ENCODE results near the gene ADAMTS18. TPM values are rescaled to one million over a fixed set of nuclear protein-coding genes. Genes with fewer than 3 reads are reported as not detected.

ADAMTS18 gene
- polyA plus RNA-seq, 3 donors from 2014 or later, result not detected

DNA sequence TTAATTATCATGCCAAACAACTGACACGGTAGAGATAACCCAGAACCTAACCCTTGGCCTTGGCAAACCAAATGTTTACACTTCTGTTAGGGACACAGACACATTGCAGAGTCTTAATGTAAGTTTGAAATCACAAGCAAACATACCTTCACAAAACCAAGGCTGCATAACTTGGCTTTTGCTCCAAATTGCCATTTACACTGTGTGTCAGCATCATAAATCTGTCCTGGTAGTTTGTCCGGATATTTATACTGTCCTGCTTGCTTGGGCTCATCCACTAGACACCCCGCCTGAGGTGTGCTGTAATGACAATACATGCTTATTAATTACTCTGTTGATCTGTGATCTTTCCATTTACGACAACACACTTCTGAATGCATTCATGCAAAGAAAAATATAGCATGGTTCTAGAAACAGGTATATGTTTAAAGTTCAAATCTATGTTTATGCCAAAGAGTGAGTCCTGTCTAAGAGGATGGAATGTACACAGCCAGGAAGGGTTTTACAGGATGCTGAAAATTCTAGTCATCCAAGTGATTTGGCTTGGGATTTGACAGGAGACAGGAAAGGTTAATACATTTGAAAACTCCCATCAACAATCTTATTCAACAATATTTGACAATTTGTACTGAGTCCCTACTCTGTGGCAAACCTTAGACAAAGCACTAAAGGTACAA lies 81.1 kb downstream of the ADAMTS18 start:
- H3K36me3 Mint-ChIP-seq, result no peaks in the 10 kb centered on the region
- H3K27me3 Mint-ChIP-seq (ENCODE audit: low read depth in 3 of 3), result peaks cover 0 to 2% (median 1%) of the 10 kb centered on the region in 3 donors
- H3K4me1 Mint-ChIP-seq, result no peaks in the 10 kb centered on the region
- no peaks in the 10 kb centered on the region for H3K9me3 Mint-ChIP-seq
- DNase-seq, result no peak
- no peak overlapping the region for H3K4me3 Mint-ChIP-seq
- H3K27ac Mint-ChIP-seq, result no peak overlapping the region

DNA sequence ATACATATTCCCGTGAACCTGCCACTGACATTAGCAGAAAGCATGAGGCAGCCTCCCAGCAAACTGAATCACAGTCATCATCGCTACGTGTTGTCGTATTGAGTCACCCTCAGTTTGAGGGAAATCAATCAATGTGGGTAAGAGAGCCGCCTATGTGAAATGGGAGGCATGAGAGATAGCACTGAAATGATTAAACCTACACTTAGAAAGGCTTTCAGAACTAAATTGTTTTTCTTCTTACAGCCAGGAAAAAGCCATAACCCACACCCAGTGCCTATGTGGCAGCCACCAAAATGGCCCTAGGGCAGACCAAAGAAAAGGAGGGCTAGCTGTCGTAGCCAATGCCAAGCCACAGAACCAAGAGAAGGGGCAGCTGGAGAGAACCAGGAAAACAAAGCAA lies 90.5 kb downstream of the ADAMTS18 start:
- Mint-ChIP-seq H3K4me3 (no peak overlapping the region), H3K27ac (no peak overlapping the region), H3K9me3 (peaks cover 0 to 1% (median 0%) of the 10 kb centered on the region in 6 donors), H3K4me1 (peaks cover 0 to 3% of the 10 kb centered on the region in 2 donors), H3K36me3 (peaks cover 0 to 3% (median 0%) of the 10 kb centered on the region in 3 donors), H3K27me3 (ENCODE audit: low read depth in 3 of 3) (peaks cover 0 to 3% (median 1%) of the 10 kb centered on the region in 3 donors)
- no peak for DNase-seq

DNA sequence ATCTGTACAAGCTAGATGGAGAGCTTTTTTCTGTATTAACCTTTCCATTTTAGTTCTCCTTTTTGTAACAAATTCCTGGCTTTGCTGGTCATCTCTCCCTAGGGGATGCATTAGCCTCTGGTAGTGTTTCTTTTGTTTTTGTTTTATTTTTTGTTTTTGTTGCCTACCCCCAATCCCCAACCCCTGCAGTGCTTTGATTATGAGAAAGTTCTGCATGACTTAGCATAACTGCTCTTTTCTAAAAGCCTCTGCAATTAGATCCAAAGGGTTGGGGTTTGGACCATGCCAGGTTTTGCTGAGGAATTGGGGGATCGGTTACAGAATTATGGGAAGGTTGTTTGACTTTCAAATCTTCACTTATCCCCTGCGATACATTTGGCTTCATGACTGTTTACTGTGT lies 98.2 kb downstream of the ADAMTS18 start:
- no peak overlapping the region for H3K4me3 Mint-ChIP-seq
- H3K27me3 Mint-ChIP-seq (ENCODE audit: low read depth in 3 of 3), result peaks cover 0 to 3% (median 0%) of the 10 kb centered on the region in 3 donors
- no peaks in the 10 kb centered on the region for H3K9me3 Mint-ChIP-seq
- no peak for DNase-seq
- H3K4me1 Mint-ChIP-seq, result peaks cover 0 to 3% of the 10 kb centered on the region in 2 donors
- H3K36me3 Mint-ChIP-seq, result no peaks in the 10 kb centered on the region
- no peak overlapping the region for H3K27ac Mint-ChIP-seq

DNA sequence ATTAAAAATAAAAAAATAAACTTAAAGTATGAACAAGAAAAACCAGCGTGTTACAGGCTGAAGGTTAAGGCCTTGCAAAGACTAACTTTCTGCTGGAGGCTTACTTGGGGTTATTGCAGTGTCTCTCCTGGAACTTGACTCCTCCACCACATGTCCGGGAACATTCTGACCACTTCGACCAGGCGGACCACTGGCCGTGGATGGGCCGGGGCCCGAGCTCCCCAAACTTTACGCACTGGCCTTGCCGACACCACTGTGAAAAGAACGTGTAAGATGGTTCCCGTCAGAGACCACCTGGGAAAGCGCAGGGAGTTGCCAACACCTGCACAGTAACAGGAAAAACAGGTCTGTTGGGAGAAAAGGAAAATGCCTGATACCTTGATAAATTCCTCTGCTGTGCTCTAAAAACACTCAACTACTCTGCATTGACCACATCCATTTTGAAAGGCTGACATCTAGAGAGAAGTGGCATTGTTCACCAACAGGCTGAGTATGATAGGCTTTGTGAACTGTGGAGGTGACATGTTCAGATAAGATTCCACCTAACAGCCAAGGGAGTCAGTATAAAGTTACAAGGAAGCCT lies 99.1 kb downstream of the ADAMTS18 start:
- Mint-ChIP-seq H3K27me3 (ENCODE audit: low read depth in 3 of 3) (peaks cover 0 to 3% (median under 1%) of the 10 kb centered on the region in 3 donors), H3K4me3 (no peak overlapping the region), H3K27ac (no peak overlapping the region), H3K36me3 (no peaks in the 10 kb centered on the region), H3K4me1 (no peaks in the 10 kb centered on the region), H3K9me3 (no peaks in the 10 kb centered on the region)
- no peak for DNase-seq

DNA sequence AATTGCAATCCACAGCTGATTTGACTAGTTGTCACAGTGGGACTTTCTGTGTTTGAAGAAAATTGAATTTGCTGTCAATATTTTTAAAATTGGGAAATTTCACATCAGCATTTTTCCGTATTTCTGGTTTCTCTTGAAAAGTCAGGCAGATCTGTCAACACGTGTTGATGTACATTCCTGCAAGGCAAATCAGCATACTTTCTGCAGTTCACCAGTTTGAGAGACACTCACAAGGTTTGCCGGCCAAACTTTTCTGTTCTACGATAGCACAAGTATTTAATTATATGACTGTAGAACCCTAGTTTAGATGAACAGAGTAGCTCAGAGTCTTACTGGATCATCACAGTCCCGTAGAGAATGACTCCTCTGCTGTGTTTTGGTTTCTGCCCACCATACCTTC lies 102.0 kb downstream of the ADAMTS18 start:
- Mint-ChIP-seq H3K27ac (no peak overlapping the region), H3K36me3 (no peaks in the 10 kb centered on the region), H3K4me1 (no peaks in the 10 kb centered on the region), H3K9me3 (no peaks in the 10 kb centered on the region), H3K4me3 (no peak overlapping the region), H3K27me3 (ENCODE audit: low read depth in 3 of 3) (peaks cover 0 to 6% (median 2%) of the 10 kb centered on the region in 3 donors)
- no peak for DNase-seq

DNA sequence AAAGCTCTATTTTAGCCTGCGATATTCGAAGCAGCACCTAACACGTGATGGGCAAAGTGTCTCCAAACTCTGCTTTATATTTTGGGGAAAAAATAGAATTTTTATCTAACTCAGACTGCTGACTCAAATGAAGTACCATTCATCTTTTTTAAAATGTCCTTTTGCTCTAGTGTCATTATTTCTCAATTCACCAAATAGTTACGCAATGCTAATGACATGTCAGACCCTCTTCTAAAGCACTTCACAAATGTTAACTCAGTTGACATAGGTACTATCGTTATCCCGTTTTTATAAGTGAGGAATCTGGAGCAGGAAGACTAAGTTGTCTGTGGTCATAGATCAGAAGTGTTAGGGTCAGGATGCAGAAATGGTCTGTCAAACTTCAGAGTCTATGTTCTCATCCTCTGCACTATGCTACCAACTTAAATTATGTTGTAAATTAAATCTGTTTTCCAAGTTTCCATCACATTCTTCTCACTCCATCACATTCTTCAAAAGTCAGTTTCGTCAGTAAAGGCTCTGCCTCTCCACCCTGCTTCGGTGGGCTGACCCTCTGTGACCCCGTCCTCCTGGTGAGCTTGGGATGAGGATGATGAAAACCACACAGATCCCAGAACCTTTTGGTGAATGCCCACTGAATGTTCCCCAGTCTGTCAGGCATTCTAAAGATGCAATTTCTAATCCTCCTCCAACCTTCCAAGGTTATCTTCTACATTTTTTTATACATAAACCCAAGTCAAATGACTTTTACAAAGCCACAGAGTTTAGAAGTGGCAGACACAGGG lies 102.8 kb downstream of the ADAMTS18 start:
- H3K4me1 Mint-ChIP-seq, result no peaks in the 10 kb centered on the region
- H3K27me3 Mint-ChIP-seq (ENCODE audit: low read depth in 3 of 3), result peaks cover 0 to 6% (median 2%) of the 10 kb centered on the region in 3 donors
- H3K9me3 Mint-ChIP-seq, result no peaks in the 10 kb centered on the region
- no peaks in the 10 kb centered on the region for H3K36me3 Mint-ChIP-seq
- DNase-seq, result no peak
- no peak overlapping the region for H3K27ac Mint-ChIP-seq
- H3K4me3 Mint-ChIP-seq, result no peak overlapping the region

DNA sequence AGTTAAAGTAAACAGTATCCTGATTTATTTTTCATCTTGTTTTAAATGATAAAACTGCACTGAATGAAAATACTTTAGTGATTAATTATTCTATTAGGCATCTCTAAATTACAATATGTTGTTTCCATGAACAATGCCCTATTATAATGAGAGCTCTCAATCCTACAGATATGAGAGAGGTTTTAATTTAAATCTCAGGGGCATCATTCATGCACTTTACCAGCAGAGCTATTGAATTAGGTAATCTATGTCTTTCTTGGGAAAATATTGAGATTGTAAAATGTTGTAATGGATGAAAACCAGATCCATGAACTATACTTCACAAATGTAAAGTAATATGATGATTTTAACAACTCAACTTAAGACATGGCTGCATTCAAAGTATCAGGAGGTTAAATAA lies 103.8 kb downstream of the ADAMTS18 start:
- DNase-seq, result no peak
- Mint-ChIP-seq H3K9me3 (no peaks in the 10 kb centered on the region), H3K4me3 (no peak overlapping the region), H3K4me1 (no peaks in the 10 kb centered on the region), H3K27me3 (ENCODE audit: low read depth in 3 of 3) (peaks cover 0 to 4% (median 2%) of the 10 kb centered on the region in 3 donors), H3K27ac (no peak overlapping the region), H3K36me3 (no peaks in the 10 kb centered on the region)

DNA sequence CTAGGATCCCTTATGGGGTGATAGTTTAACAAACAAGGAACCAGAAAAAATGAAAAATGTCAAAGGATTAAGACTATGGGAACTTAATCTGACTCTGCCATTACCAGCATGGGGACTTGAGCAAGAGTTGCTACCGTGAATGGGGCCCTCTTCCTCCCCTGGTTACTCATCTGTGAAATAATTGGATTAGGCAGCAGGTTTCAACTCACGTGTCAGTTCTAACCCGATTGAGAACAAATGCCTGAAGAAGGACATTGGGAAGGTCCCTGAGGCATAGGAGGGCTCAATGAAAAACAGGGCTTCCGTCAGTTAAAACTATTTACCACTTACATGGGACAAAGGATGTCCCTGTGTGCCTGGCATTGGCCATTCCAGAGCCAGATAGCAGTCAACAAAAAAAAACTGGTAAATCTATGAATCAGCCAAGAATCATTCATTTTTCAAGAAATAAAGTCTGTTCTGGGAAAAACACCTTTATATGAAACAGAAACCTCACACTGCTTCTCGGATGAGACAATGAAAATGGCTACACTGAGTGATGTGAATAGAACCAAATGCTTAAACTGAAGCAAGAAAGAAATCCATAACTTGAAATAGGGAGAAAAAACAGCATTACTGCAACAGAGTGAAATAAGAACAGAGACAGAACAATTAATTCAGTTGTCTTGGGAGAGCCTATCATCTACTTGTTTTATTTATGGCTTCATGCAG lies 104.3 kb downstream of the ADAMTS18 start:
- Mint-ChIP-seq H3K4me1 (no peaks in the 10 kb centered on the region), H3K9me3 (no peaks in the 10 kb centered on the region), H3K36me3 (no peaks in the 10 kb centered on the region), H3K4me3 (no peak overlapping the region), H3K27ac (no peak overlapping the region), H3K27me3 (ENCODE audit: low read depth in 3 of 3) (peaks cover 0 to 4% (median 2%) of the 10 kb centered on the region in 3 donors)
- no peak for DNase-seq

DNA sequence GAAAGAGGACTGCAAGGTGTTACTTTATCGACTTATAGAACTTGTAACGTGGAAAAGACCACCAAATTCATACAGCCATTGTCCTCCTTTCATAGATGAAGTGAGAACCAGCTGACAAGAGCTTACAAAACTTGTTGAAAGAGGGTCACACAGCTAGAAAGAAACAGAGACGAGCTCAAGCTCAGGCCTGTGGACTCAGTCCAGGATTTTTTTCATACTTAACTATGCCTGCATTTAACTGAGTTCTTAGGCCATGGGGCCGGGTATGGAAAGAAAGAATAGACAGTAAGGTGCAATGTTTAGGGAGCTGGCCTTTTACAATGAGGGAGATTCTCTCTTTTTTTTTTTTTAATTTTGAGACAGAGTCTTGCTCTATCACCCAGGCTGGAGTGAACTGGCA lies 106.1 kb downstream of the ADAMTS18 start:
- no peak overlapping the region for H3K27ac Mint-ChIP-seq

DNA sequence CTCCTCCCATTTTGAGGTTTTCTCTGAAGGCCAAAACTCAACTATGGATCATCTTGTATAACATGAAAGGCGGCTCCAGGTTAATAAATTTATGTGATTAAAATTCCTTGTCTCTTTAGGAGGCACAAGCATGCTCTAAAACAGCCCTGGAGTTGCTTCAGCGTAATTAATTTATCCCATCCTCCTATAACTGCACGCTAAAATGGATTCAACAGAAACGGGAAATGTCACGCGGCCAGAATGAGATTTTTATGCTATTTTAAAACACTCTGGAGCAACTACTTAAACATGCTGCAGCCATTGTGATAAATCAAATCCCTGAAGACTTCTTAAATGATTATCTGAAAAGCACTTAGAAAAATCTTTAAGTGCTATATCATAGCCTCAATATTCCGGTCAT lies 106.6 kb downstream of the ADAMTS18 start:
- Mint-ChIP-seq H3K36me3 (no peaks in the 10 kb centered on the region), H3K27me3 (ENCODE audit: low read depth in 3 of 3) (peaks cover 0 to 4% (median 2%) of the 10 kb centered on the region in 3 donors), H3K27ac (no peak overlapping the region), H3K4me1 (no peaks in the 10 kb centered on the region), H3K4me3 (no peak overlapping the region), H3K9me3 (no peaks in the 10 kb centered on the region)
- DNase-seq, result no peak

More for the DNA sequence above, 106.1 kb downstream of the ADAMTS18 start:
- Mint-ChIP-seq H3K27me3 (ENCODE audit: low read depth in 3 of 3) (peaks cover 0 to 4% (median 2%) of the 10 kb centered on the region in 3 donors), H3K4me3 (no peak overlapping the region), H3K9me3 (no peaks in the 10 kb centered on the region), H3K4me1 (no peaks in the 10 kb centered on the region), H3K36me3 (no peaks in the 10 kb centered on the region)
- no peak for DNase-seq

DNA sequence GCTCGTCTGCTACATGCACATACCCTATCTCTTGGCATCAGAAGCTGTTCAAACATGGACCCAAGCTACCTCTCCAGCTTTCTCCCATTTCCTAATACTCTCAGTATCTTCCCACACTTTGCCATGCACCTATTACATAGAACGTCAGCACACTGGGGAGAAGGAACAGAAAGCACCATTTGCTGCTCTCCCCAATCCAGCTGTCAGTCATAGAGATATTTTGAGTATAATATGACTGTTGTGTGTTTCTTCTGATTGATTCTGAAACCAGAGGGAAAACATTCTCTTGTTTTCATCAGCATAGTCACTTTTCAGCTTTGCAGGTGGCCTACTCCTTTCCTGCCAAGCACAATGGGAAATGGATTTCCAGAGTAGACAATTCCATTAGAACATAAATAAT lies 107.1 kb downstream of the ADAMTS18 start:
- H3K27ac Mint-ChIP-seq, result no peak overlapping the region
- H3K9me3 Mint-ChIP-seq, result no peaks in the 10 kb centered on the region
- H3K27me3 Mint-ChIP-seq (ENCODE audit: low read depth in 3 of 3), result peaks cover 0 to 4% (median 2%) of the 10 kb centered on the region in 3 donors
- no peaks in the 10 kb centered on the region for H3K4me1 Mint-ChIP-seq
- DNase-seq, result no peak
- no peak overlapping the region for H3K4me3 Mint-ChIP-seq
- no peaks in the 10 kb centered on the region for H3K36me3 Mint-ChIP-seq

DNA sequence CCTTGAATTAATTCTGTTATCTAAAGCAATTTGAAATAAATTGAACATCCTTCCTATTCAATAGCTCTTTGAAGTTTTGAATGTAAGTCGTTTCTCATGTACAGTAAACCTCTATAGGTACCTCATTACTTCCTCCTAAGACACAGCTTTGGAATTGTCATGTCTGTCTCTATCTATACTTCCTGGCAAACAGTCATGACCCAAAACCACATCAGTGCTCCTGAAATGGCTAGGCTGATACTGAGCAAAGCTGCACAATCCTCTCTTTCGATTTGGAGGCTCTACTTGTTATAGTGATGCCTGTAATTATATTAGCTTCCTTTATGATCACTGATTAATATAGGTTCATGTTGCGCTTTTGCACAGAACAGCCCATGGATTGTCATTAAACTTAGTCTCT lies 110.1 kb downstream of the ADAMTS18 start:
- H3K27ac Mint-ChIP-seq, result no peak overlapping the region
- no peaks in the 10 kb centered on the region for H3K27me3 Mint-ChIP-seq (ENCODE audit: low read depth in 3 of 3)
- H3K36me3 Mint-ChIP-seq, result no peaks in the 10 kb centered on the region
- peaks cover 0 to 3% (median 0%) of the 10 kb centered on the region in 6 donors for H3K9me3 Mint-ChIP-seq
- no peak for DNase-seq
- no peaks in the 10 kb centered on the region for H3K4me1 Mint-ChIP-seq
- H3K4me3 Mint-ChIP-seq, result no peak overlapping the region

DNA sequence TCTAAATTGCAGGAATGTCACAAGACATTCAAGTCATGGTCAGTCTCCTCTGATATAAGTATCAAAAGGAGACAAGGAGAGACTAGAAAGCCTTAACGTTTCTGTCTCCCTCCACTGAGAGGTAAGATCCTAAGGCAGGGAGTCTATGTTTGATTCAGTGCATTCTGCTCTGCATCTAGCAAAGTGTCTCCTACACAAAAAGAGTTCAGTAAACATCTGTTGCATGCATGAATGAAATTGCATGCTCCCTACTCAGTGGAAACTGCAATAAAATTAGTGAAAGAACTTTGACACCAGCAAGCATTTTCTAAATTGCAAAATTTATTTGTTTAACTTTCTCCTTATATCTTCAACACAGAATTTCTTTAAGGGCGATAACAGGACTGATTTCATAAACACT lies 111.1 kb downstream of the ADAMTS18 start:
- no peaks in the 10 kb centered on the region for H3K4me1 Mint-ChIP-seq
- no peak overlapping the region for H3K4me3 Mint-ChIP-seq
- DNase-seq, result no peak
- H3K27me3 Mint-ChIP-seq (ENCODE audit: low read depth in 3 of 3), result no peaks in the 10 kb centered on the region
- H3K27ac Mint-ChIP-seq, result no peak overlapping the region
- H3K36me3 Mint-ChIP-seq, result no peaks in the 10 kb centered on the region
- peaks cover 0 to 3% (median 0%) of the 10 kb centered on the region in 6 donors for H3K9me3 Mint-ChIP-seq

DNA sequence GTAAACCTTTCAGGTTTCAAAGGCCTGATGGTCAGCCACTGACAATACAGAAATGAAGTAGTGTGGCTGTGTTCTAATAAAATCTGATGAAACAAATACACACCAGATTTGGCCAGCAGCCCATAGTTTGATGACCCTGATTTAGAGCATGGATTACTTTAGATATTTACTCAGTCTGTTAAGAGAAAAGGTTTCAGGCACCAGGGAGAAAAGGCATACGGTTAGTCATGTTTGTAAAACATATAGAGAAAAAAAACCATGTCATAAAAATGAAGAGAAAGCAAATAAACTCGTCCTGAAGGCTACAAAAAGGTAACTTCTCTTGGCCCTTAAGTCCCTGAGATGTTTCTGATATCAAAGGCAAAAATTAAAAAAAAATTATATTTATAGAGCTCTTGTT lies 112.1 kb downstream of the ADAMTS18 start:
- Mint-ChIP-seq H3K4me1 (no peaks in the 10 kb centered on the region), H3K27me3 (ENCODE audit: low read depth in 3 of 3) (no peaks in the 10 kb centered on the region), H3K27ac (no peak overlapping the region), H3K9me3 (peaks cover 0 to 3% (median 0%) of the 10 kb centered on the region in 6 donors), H3K36me3 (no peaks in the 10 kb centered on the region), H3K4me3 (no peak overlapping the region)
- no peak for DNase-seq
